GM23338 (cell line): Measurements from ENCODE around the gene LNX1. TPM values are rescaled to one million over a fixed set of nuclear protein-coding genes. Genes with fewer than 3 reads are reported as not detected.

Experiments
- ATAC-seq: fragments of 200-7000 bp; cut with Tn5 transposase; 3 replicates; pipeline ENCODE4 v1.9.1; 2020
- DNase-seq: peaks from one replicate; pipeline ENCODE4 v3.0.0-alpha.2; 2015; ENCODE audit warnings: low spot score
- H2AFZ ChIP-seq: fragments of 200-600 bp; sonication (generic); 2 replicates; pipeline ENCODE4 v1.8.0; 2016; ENCODE audit warnings: antibody characterized with exemption, mild to moderate bottlenecking, moderate library complexity
- H3F3A ChIP-seq: fragments of 200-600 bp; sonication (generic); replicated peaks from 2 replicates; pipeline ENCODE4 v1.8.0; 2017; ENCODE audit warnings: antibody characterized with exemption, mixed run types, low read depth
- H3K27ac ChIP-seq: fragments of 200-600 bp; sonication (generic); 2 replicates; pipeline ENCODE4 v1.6.1; 2016; ENCODE audit warnings: low read depth
- H3K27me3 ChIP-seq: fragments of 200-600 bp; sonication (generic); 2 replicates; pipeline ENCODE4 v1.8.0; 2016; ENCODE audit warnings: mild to moderate bottlenecking, mixed run types, moderate library complexity; ENCODE audit not compliant: insufficient read depth
- H3K36me3 ChIP-seq: fragments of 200-600 bp; sonication (generic); 2 replicates; pipeline ENCODE4 v1.8.0; 2016; ENCODE audit warnings: mild to moderate bottlenecking; ENCODE audit not compliant: insufficient read depth
- H3K4me1 ChIP-seq: fragments of 200-600 bp; sonication (generic); 2 replicates; pipeline ENCODE4 v1.8.0; 2016; ENCODE audit warnings: mild to moderate bottlenecking, moderate library complexity; ENCODE audit not compliant: insufficient read depth
- H3K4me2 ChIP-seq: fragments of 200-600 bp; sonication (generic); 2 replicates; pipeline ENCODE4 v1.7.1; 2017; ENCODE audit warnings: mixed run types
- H3K4me3 ChIP-seq: fragments of 200-600 bp; sonication (generic); 2 replicates; pipeline ENCODE4 v1.6.1; 2016; ENCODE audit warnings: mixed run types
- H3K79me2 ChIP-seq: fragments of 200-600 bp; sonication (generic); replicated peaks from 2 replicates; pipeline ENCODE4 v1.8.0; 2017; ENCODE audit warnings: mild to moderate bottlenecking; ENCODE audit not compliant: insufficient read depth
- H3K9me2 ChIP-seq: fragments of 200-600 bp; sonication (generic); 2 replicates; pipeline ENCODE4 v1.8.0; 2017; ENCODE audit not compliant: insufficient read depth
- H4K20me1 ChIP-seq: fragments of 200-600 bp; sonication (generic); replicated peaks from 2 replicates; pipeline ENCODE4 v1.8.0; 2017; ENCODE audit warnings: mild to moderate bottlenecking; ENCODE audit not compliant: insufficient read depth
- H3K27ac Mint-ChIP-seq: 2 replicates; pipeline ENCODE4 v1.8.0; 2020; ENCODE audit warnings: inconsistent platforms, mild to moderate bottlenecking, moderate library complexity, mixed read lengths
- H3K27me3 Mint-ChIP-seq: 3 replicates; pipeline ENCODE4 v1.8.0; 2022; ENCODE audit warnings: low read depth, mild to moderate bottlenecking, moderate library complexity, mixed read lengths, inconsistent platforms; ENCODE audit not compliant: insufficient read depth, poor library complexity
- H3K36me3 Mint-ChIP-seq: 3 replicates; pipeline ENCODE4 v1.8.0; 2021; ENCODE audit warnings: low read depth, mild to moderate bottlenecking, inconsistent platforms, moderate library complexity, mixed read lengths
- H3K4me1 Mint-ChIP-seq: 3 replicates; pipeline ENCODE4 v1.8.0; 2020; ENCODE audit warnings: mild to moderate bottlenecking, inconsistent platforms, mixed read lengths
- H3K4me3 Mint-ChIP-seq: 3 replicates; pipeline ENCODE4 v1.8.0; 2021; ENCODE audit warnings: moderate library complexity, mild to moderate bottlenecking, inconsistent platforms, mixed read lengths
- H3K9me3 Mint-ChIP-seq: 3 replicates; pipeline ENCODE4 v1.8.0; 2020; ENCODE audit warnings: moderate library complexity, mild to moderate bottlenecking, inconsistent platforms, mixed read lengths
- CREB1 ChIP-seq: fragments of 250-450 bp; sonication (Bioruptor Pico); IDR thresholded peaks from 2 replicates; pipeline ENCODE4 v1.5.0; 2020; ENCODE audit warnings: low read depth, mild to moderate bottlenecking, moderate library complexity
- ETS1 ChIP-seq: IDR thresholded peaks from 2 replicates; pipeline ENCODE4 v1.6.1; 2016; ENCODE audit warnings: antibody characterized with exemption
- EZH2 ChIP-seq: fragments of 200-600 bp; sonication (generic); IDR thresholded peaks from one replicate; pipeline ENCODE4 v1.8.0; 2017; ENCODE audit warnings: antibody characterized with exemption, mild to moderate bottlenecking, low read depth; ENCODE audit not compliant: unreplicated experiment
- EZH2phosphoT487 ChIP-seq: fragments of 200-600 bp; sonication (generic); IDR thresholded peaks from one replicate; pipeline ENCODE4 v1.8.1; 2018; ENCODE audit warnings: antibody characterized with exemption; ENCODE audit not compliant: unreplicated experiment
- JUNB ChIP-seq: IDR thresholded peaks from one replicate; pipeline ENCODE4 v1.6.1; 2016; ENCODE audit warnings: antibody characterized with exemption; ENCODE audit not compliant: unreplicated experiment
- NANOG ChIP-seq: IDR thresholded peaks from 2 replicates; pipeline ENCODE4 v1.6.1; 2016; ENCODE audit warnings: antibody characterized with exemption, borderline replicate concordance
- POLR2AphosphoS5 ChIP-seq: IDR thresholded peaks from 2 replicates; pipeline ENCODE4 v1.6.1; 2016; ENCODE audit warnings: antibody characterized with exemption, low read depth
- STAT1 ChIP-seq: IDR thresholded peaks from one replicate; pipeline ENCODE4 v1.6.1; 2016; ENCODE audit warnings: antibody characterized with exemption; ENCODE audit not compliant: unreplicated experiment
- ZNF114 ChIP-seq: fragments of 250-450 bp; sonication (Bioruptor Pico); IDR thresholded peaks from 2 replicates; pipeline ENCODE4 v1.5.0; 2020; ENCODE audit warnings: mild to moderate bottlenecking, moderate library complexity
- ZNF331 ChIP-seq: fragments of 250-450 bp; sonication (Bioruptor Pico); IDR thresholded peaks from 2 replicates; pipeline ENCODE4 v1.5.0; 2020; ENCODE audit warnings: low read depth, mild to moderate bottlenecking, moderate library complexity
- polyA plus RNA-seq: library from polyadenylated mRNA; unstranded; fragments of >200 nt; fragmentation: Nextera tagmentation; extraction: Ambion mirVana; gene quantifications from 2 replicates; pipeline ENCODE4 v1.2.1, GENCODE V29; 2016
- total RNA-seq: library from RNA; depleted of rRNA; stranded (reverse); fragments of >200 nt; shearing (Covaris generic); gene quantifications from 2 replicates; pipeline ENCODE4 v1.2.3, GENCODE V29; 2014
- TF ChIP-seq, protein P1 (sequence below), 2 experiments: fragments of 200-600 bp in 1 of 2; sonication (generic) in 1 of 2; conservative IDR thresholded peaks; 2 replicates each; pipeline versions ENCODE4 v1.5.1 to v1.6.1; 2016 to 2017; ENCODE audit warnings: antibody characterized with exemption in 2 of 2, low read depth in 2 of 2, mild to moderate bottlenecking in 2 of 2, moderate library complexity in 1 of 2
- TF ChIP-seq, protein P2 (sequence below): fragments of 250-450 bp; sonication (Bioruptor Pico); IDR thresholded peaks from 2 replicates; pipeline ENCODE4 v1.5.0; 2020; ENCODE audit warnings: mild to moderate bottlenecking, moderate library complexity
- TF ChIP-seq, protein P3 (sequence below): IDR thresholded peaks from one replicate; pipeline ENCODE4 v1.6.1; 2018; ENCODE audit warnings: antibody characterized with exemption; ENCODE audit not compliant: unreplicated experiment

Gene LNX1
- total and polyA plus RNA-seq, 2 experiments from 2014 or later = 5.4 to 6.4 TPM

DNA sequence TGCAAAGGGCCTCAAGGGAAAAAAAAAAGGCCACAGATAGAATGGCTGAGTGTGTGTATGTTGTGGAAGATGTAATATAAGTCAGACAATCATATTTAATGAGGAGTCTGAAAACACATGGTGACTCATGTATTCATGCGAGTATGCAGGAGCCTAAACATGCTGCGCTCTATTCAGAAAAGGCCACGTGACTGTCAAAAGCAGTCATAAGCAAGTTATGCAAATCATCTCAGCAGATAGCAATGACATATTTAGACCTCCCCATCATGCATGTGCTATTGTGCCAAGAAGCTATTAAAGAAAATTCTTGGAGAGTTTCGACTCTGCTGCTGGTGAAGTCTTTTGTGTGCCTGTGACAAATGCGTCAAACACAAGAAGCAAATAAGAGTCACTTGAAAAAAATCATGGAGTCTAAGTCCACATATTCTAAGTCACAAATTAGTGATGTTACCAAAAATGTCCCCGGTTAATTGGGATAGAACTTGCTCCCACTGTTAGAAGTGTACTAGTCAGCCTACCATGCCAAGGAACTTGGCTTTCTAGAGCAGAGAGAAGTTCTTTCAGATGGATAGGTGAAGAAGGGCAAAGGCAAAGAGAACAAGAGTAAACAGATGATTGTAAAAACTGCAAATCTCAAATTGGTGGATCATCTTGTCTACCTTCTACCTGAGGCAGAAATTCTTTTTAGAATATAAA, 5.0 kb downstream of the LNX1 start:
- Histone ChIP-seq H3K27ac (no peak overlapping the region), H3K4me2 (no peak overlapping the region), H2AFZ (no peak overlapping the region), H3K36me3 (no peaks in the 10 kb centered on the region), H4K20me1 (no peaks in the 10 kb centered on the region), H3F3A (no peaks in the 10 kb centered on the region), H3K79me2 (no peaks in the 10 kb centered on the region), H3K4me3 (no peak overlapping the region), H3K27me3 (no peaks in the 10 kb centered on the region), H3K4me1 (peaks cover 10% of the 10 kb centered on the region), H3K9me2 (no peaks in the 10 kb centered on the region)
- peaks cover 19% of the 10 kb centered on the region for H3K4me1 Mint-ChIP-seq
- H3K9me3 Mint-ChIP-seq = no peaks in the 10 kb centered on the region
- peaks cover 6% of the 10 kb centered on the region for H3K27me3 Mint-ChIP-seq
- TF ChIP-seq NANOG = no peak
- no peak for TF ChIP-seq ZNF331 (CRISPR knock-in tag)
- no peak for TF ChIP-seq EZH2
- TF ChIP-seq POLR2AphosphoS5 = no peak
- TF ChIP-seq, protein P1, sequence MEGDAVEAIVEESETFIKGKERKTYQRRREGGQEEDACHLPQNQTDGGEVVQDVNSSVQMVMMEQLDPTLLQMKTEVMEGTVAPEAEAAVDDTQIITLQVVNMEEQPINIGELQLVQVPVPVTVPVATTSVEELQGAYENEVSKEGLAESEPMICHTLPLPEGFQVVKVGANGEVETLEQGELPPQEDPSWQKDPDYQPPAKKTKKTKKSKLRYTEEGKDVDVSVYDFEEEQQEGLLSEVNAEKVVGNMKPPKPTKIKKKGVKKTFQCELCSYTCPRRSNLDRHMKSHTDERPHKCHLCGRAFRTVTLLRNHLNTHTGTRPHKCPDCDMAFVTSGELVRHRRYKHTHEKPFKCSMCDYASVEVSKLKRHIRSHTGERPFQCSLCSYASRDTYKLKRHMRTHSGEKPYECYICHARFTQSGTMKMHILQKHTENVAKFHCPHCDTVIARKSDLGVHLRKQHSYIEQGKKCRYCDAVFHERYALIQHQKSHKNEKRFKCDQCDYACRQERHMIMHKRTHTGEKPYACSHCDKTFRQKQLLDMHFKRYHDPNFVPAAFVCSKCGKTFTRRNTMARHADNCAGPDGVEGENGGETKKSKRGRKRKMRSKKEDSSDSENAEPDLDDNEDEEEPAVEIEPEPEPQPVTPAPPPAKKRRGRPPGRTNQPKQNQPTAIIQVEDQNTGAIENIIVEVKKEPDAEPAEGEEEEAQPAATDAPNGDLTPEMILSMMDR (conservative IDR thresholded peaks at IDR 0.05; ENCODE audit: low read depth in 2 of 2) = no peak
- no peak for TF ChIP-seq EZH2phosphoT487
- no peak for TF ChIP-seq ETS1
- no peak for TF ChIP-seq JUNB
- TF ChIP-seq STAT1 = no peak
- TF ChIP-seq ZNF114 (CRISPR knock-in tag) = no peak
- TF ChIP-seq, protein P2, sequence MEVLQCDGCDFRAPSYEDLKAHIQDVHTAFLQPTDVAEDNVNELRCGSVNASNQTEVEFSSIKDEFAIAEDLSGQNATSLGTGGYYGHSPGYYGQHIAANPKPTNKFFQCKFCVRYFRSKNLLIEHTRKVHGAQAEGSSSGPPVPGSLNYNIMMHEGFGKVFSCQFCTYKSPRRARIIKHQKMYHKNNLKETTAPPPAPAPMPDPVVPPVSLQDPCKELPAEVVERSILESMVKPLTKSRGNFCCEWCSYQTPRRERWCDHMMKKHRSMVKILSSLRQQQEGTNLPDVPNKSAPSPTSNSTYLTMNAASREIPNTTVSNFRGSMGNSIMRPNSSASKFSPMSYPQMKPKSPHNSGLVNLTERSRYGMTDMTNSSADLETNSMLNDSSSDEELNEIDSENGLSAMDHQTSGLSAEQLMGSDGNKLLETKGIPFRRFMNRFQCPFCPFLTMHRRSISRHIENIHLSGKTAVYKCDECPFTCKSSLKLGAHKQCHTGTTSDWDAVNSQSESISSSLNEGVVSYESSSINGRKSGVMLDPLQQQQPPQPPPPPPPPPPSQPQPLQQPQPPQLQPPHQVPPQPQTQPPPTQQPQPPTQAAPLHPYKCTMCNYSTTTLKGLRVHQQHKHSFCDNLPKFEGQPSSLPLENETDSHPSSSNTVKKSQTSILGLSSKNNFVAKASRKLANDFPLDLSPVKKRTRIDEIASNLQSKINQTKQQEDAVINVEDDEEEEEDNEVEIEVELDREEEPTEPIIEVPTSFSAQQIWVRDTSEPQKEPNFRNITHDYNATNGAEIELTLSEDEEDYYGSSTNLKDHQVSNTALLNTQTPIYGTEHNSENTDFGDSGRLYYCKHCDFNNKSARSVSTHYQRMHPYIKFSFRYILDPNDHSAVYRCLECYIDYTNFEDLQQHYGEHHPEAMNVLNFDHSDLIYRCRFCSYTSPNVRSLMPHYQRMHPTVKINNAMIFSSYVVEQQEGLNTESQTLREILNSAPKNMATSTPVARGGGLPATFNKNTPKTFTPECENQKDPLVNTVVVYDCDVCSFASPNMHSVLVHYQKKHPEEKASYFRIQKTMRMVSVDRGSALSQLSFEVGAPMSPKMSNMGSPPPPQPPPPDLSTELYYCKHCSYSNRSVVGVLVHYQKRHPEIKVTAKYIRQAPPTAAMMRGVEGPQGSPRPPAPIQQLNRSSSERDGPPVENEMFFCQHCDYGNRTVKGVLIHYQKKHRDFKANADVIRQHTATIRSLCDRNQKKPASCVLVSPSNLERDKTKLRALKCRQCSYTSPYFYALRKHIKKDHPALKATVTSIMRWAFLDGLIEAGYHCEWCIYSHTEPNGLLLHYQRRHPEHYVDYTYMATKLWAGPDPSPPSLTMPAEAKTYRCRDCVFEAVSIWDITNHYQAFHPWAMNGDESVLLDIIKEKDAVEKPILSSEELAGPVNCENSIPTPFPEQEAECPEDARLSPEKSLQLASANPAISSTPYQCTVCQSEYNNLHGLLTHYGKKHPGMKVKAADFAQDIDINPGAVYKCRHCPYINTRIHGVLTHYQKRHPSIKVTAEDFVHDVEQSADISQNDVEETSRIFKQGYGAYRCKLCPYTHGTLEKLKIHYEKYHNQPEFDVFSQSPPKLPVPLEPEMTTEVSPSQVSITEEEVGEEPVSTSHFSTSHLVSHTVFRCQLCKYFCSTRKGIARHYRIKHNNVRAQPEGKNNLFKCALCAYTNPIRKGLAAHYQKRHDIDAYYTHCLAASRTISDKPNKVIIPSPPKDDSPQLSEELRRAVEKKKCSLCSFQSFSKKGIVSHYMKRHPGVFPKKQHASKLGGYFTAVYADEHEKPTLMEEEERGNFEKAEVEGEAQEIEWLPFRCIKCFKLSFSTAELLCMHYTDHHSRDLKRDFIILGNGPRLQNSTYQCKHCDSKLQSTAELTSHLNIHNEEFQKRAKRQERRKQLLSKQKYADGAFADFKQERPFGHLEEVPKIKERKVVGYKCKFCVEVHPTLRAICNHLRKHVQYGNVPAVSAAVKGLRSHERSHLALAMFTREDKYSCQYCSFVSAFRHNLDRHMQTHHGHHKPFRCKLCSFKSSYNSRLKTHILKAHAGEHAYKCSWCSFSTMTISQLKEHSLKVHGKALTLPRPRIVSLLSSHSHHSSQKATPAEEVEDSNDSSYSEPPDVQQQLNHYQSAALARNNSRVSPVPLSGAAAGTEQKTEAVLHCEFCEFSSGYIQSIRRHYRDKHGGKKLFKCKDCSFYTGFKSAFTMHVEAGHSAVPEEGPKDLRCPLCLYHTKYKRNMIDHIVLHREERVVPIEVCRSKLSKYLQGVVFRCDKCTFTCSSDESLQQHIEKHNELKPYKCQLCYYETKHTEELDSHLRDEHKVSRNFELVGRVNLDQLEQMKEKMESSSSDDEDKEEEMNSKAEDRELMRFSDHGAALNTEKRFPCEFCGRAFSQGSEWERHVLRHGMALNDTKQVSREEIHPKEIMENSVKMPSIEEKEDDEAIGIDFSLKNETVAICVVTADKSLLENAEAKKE = no peak
- TF ChIP-seq CREB1 (CRISPR knock-in tag) = no peak
- TF ChIP-seq, protein P3, sequence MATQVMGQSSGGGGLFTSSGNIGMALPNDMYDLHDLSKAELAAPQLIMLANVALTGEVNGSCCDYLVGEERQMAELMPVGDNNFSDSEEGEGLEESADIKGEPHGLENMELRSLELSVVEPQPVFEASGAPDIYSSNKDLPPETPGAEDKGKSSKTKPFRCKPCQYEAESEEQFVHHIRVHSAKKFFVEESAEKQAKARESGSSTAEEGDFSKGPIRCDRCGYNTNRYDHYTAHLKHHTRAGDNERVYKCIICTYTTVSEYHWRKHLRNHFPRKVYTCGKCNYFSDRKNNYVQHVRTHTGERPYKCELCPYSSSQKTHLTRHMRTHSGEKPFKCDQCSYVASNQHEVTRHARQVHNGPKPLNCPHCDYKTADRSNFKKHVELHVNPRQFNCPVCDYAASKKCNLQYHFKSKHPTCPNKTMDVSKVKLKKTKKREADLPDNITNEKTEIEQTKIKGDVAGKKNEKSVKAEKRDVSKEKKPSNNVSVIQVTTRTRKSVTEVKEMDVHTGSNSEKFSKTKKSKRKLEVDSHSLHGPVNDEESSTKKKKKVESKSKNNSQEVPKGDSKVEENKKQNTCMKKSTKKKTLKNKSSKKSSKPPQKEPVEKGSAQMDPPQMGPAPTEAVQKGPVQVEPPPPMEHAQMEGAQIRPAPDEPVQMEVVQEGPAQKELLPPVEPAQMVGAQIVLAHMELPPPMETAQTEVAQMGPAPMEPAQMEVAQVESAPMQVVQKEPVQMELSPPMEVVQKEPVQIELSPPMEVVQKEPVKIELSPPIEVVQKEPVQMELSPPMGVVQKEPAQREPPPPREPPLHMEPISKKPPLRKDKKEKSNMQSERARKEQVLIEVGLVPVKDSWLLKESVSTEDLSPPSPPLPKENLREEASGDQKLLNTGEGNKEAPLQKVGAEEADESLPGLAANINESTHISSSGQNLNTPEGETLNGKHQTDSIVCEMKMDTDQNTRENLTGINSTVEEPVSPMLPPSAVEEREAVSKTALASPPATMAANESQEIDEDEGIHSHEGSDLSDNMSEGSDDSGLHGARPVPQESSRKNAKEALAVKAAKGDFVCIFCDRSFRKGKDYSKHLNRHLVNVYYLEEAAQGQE = no peak
- H3K27ac Mint-ChIP-seq = no peak overlapping the region
- no peaks in the 10 kb centered on the region for H3K36me3 Mint-ChIP-seq
- no peak for ATAC-seq
- no peak for DNase-seq
- no peak overlapping the region for H3K4me3 Mint-ChIP-seq
